Measurements from ENCODE around the gene SMC3. TPM values are rescaled to one million over a fixed set of nuclear protein-coding genes. Genes with fewer than 3 reads are reported as not detected.
A peak's percentile ranks its signal among the peaks of the same experiment; 100 is the strongest.

The SMC3 gene
- total RNA-seq, 1 donor from 2014 or later: 18.4 TPM

DNA sequence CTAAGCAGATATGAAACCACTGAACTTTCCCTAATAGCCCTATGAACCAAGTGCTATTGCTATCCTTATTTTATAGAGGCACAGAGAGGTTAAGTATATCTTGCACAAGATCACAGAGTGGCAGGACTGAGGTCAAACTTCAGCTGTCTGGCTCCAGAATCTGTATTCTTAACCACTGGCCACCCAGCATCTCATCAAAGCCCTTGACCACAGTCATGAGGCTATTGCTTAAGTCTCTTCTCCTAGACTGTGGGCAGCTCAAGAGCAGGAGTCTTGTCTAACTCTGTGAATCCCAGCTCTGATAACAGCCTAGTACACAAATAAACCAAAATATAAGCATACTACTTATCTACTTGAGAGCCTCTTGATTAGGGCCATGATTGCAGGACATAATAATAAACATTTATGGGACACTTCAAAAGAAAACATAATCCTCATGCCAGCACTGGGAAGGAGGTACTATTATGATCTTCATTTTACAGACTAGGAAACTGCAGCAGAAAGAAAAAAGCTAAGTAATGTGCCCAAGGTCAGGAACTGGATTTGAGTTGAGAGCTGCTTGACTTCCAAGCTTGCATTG is 22.4 kb upstream of the SMC3 start:
- DNase-seq (ENCODE audit: low read depth in 2 of 2): no peak

DNA sequence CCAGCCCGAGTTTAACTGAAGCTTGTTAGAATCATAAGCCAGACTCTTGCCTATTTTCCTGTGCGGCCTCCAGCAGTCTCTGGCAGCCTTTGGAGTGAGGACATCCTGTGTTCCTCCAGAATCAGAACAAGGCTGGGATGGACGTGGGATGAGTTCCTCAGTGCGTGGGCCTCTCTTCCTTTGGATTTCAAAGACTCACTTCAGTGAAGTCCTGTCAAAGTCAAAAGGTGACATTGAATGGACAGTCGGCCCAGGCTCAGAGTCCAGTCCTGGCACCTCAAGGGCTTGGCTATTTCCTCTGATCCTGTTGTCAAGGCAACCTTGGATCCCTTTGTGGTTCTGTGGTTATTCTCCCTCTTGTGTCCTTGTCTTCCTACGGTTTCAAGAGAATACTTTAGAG is 21.4 kb upstream of the SMC3 start:
- no peak for DNase-seq (ENCODE audit: low read depth in 2 of 2)

DNA sequence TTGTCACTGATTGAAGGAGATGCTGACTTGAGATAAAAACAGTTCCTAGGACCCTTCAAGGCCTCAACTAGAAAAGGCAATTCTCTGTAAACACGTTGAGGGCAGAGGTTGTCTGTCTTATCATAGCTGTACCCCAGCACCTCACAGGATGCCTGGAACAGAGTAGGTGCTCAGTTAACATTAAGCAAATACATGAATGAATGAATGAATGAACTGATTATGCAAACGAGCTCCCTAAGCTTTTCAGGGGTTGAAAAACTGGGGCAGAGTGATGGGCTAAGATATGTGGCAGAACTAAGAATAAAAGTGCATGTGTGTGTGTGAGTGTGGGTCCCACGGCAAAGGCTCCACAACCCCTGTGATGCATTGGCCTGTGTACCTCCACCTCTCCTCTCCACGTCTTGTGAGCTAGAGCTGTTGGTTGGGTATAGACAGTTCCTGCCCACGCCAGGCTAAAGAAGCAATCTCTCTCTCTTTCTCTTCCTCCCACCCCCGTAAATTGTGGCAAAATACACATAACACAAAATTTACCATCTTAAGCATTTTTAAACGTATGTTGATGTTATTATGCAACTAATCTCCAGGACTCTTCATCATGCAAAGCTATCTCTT is 20.9 kb upstream of the SMC3 start:
- DNase-seq (ENCODE audit: low read depth in 2 of 2): no peak

DNA sequence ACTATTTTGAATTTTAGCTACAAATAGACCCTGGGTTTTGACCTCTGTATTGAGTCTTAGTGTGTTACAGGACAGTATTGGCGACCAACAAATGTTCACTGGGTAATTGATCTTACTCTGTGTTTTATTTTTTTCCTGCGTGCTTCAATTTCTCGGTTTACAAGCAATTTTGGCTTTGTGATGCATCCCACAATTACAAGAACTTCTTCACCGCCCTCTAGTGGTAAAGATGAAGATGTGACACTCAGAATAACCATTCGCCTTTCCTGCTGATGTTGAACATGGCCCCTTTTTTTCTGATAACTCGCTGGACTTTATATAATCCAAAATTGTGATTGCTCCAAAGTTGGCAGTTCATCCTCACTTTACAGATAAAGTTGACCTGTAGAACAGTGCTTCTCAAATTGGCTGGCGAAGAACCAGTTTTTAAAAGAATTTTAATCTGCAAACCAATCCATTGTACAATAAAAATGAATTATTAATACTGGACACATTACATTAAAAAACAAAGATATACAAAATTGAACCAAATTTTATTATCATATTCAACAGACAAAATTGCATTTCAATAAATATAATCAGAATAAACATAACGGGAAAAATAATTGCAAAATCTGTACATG is 20.2 kb upstream of the SMC3 start:
- peak; percentile 50 to 72 for DNase-seq (ENCODE audit: low read depth in 2 of 2)

DNA sequence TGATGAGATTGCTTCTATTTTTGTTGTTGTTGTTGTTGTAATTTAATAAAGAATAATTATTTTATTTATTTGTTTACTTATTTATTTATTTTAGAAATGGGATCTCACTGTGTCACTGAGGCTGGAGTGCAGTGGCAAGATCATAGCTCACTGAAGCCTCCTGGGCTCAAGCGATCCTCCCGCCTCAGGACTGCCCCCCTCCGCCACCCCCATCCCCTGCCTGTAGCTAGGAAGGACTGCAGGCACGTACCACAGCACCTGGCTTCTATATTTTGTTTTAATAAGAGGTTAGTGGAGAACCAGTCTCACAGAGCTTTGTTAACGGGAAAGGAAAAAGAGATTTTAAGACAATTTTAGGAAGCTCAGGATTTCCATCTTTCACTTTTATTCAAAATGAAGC is 19.5 kb upstream of the SMC3 start:
- no peak for DNase-seq (ENCODE audit: low read depth in 2 of 2)

DNA sequence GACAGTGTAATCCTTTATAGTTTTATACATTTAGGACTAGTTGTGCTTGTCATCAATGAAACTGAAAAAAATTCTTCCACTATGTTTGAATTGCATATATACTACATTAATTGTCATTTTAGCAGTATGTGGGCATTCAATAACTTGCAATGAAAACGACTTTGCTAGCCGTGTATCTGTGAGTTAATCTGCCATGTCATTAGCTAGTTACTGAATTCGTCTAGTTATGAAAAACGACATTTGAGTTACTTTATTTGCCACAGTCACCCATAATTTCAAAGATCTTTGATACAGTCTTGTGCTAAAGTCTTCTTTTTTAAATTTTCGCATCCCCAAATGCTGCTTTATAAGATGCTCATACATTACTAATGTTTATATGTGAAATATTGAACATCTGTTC is 18.3 kb upstream of the SMC3 start:
- no peak for DNase-seq (ENCODE audit: low read depth in 2 of 2)

DNA sequence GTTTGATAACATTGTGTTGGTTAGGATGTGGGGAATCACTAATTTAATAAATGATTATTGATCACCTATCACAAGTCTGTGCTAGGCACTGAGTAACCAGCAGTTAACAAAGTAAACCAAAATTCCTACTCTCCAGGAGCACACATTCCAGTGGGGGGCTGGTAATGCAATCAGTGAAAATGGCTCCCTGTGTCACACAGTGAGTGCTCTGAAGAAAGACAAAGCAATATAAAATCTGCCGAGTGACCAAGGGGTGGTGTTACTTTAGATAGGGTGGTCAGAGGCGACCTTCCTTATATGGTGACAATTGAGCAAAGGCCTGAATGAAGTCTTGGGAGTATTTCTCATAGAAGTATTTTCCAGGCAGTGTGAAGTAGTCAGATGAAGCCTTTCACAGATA is 13.6 kb upstream of the SMC3 start:
- no peak for DNase-seq (ENCODE audit: low read depth in 2 of 2)

DNA sequence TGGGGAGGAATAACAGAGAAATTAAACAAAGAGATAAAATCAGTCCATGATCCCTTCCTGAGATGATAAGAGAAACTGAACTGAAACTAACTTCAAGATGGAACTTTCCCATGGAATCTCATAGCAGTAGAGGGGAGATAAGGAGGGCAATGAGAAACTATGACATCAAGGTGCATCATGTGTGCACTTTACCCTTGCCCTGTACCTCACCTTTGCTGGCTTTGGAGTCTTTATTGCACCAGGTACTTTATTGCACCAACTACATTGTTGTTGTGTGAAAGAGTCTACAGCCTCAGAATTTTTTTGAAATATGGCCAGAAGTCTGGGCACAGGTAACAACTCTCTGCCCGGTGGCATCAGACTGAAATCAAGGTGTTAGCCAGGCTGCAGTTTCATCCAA is 11.2 kb upstream of the SMC3 start:
- DNase-seq (ENCODE audit: low read depth in 2 of 2): no peak

DNA sequence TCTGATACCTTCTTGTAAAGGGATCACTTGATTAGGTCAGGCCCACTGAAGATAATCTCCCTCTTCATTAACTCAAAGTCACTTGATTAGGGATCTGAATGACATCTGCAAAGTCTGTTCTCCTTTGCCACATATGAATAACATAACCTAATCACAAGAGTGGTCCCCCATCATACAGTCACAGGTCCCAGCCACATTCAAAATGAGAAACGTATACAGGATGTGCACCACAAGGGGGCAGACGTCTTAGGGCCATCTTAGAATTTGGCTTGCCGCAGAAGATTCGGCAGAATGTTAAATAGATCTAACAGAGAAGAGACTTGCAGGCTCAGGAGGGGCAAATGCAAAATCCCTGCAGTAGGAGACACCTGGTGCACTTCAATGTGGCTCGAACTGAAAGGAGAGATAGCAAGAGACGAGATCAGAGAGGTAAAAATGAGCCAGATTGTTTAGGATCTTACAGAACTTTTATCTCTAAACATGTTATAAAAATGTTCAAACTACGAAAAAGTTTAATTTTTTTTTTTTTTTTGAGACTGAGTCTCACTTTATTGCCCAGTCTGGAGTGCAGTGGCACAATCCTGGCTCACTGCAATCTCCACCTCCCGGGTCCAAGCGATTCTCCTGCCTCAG is 10.4 kb upstream of the SMC3 start:
- peak in 1 of 2 donors; percentile 31 for DNase-seq (ENCODE audit: low read depth in 2 of 2)

DNA sequence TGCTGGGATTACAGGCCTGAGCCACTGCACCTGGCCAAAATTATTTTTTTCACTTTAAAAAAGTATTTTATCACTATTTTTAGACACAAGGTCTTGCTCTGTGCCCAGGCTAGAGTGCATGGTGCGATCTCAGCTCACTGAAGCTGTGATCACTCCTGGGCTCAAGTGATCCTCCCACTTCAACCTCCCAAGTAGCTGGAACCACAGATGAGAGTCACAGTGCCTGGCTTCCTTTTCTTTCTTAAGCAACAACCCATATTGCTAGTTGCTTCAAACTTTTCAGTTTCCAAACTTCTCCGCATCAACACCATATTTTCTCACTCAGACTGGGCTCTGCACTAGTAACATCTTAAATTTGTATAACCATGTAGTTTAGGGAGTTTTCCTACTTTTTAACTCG is 9.5 kb upstream of the SMC3 start:
- no peak for DNase-seq (ENCODE audit: low read depth in 2 of 2)

DNA sequence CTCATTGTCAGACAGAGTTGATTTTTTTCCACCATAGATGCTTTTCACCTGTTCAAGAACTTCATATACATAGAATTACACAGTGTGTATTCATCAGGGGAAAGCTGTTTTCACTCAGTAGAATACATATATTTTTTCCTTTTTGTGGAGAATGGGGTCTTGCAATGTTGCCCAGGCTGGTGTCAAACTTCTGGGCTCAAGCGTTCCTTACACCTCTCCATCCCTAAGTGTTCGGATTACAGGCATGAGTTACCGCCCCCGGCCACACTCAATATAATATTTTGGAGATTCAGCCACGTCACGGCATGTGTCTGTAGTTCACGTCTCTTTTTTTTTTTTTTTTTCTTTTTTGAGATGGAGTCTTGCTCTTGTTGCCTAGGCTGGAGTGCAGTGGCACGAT is 7.5 kb upstream of the SMC3 start:
- no peak for DNase-seq (ENCODE audit: low read depth in 2 of 2)

DNA sequence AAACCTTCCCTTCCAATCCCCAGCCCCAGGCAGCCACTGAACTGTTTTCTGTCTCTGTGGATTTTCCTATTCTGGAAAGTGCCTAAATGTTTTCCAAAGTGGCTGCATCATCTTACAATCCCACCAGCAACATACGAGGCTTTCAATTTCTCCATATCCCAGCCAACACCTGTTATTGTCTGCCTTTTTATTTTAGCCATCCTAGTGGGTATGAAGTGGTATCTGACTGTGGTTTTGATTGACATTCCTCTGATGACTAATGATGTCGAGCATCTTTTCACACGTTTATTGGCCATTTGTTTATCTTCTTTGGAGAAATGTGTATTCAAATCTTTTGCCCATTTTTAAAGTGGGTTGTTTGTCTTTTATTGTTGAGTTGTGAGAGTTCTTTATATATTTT is 6.2 kb upstream of the SMC3 start:
- no peak for DNase-seq (ENCODE audit: low read depth in 2 of 2)

DNA sequence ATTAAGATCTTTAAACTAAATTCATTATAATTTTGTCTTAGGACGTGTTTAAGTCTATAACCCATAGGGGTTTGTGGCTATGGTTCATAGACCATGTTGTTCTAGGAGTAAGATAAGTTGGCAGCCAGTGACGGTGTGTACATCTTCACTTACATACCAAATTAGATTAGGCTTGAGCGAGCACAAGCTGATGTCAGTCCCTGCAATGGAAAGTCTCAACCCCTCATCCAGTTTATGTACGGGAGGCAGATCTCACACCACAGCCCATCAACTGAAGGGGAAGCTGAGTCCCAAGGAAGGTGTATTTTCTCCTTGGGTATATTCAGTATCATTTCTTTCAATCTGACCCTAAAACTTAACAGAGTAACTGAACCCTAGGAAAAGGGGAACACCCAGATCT is 5.1 kb upstream of the SMC3 start:
- DNase-seq (ENCODE audit: low read depth in 2 of 2): no peak

DNA sequence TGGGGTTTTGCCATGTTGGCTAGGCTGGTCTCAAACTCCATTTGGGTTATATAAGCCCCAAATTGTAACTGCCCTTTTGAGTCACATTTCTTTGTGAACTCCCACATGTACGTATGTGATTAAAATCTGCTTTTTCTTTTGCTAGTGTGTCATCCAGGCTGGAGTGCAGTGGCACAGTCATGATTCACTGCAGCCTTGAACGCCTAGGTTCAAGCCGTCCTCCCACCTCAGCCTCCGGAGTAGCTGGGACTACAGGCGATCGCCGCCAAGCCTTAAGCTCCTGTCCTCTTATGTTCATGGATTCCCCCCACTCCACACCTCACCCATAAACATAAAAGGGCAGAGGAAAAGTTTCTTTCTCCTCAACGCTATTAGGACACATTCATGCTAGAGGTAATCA is 4.4 kb upstream of the SMC3 start:
- DNase-seq (ENCODE audit: low read depth in 2 of 2): no peak

DNA sequence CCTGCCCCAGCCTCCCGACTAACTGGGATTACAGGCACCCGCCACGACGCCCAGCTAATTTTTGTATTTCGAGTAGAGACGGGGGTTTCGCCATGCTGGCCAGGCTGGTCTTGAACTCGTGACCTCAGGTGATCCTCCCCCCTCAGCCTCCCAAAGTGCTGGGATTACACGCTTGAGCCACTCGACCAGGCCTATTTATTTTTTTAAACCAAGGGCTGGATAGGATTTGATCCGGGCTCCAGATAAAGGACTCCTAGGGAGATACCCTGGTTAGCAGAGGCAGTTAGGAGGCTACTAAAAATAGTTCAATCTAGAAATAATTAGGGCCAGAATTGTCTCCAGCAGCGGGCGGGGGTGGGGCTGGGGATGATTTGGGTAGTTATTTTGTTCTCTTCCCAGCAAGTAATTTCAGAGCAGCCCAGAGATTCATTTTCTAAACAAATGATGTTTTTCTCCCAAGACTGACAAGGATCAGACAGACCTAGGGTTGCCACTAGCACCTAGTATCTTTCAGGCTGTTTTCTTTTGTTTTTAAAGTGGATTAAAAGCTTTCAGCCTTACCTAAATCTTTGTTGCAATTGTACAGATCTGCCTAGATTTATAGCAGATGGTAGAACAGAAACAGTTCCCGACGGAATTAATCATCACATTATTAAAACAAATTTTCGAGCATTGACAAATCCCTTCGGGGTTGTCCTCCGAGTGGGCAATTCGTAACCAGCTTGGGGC is 859 bp upstream of the SMC3 start:
- no peak for DNase-seq (ENCODE audit: low read depth in 2 of 2)

DNA sequence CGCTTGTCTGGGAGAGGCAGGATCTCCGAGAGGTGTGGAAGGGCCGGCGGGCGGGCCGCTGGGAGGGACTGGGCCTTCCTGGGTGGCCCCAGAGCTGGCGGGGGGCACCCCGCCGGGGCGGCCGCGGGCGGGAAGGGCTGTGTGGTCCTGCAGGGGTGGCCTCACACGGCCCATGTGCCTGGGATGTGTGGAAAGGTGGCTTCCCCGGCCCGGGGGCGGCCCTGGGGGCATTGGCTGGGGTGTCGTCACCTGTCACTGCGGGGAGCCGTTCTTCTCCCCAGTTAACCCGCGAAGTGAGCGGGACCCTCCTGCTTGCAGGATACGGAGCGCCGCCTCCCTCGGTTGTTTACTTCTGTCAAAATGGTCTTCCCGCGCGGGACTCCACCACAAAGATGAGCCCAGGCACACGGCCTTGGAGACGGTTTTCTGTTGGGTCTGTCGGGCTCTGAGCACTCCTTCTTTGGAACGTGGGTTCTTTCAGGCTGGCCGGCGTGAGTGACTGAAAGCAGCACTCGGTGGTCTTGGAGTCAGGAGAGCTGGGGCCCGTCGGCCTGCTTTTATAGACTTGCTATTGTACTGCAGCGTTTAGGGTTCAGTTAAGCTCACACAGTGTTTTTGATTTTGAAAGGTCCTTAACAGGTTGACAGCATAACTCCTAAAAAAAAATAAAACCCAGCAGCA is 700 bp downstream of the SMC3 start:
- peak in 1 of 2 donors; percentile 36 for DNase-seq (ENCODE audit: low read depth in 2 of 2)

DNA sequence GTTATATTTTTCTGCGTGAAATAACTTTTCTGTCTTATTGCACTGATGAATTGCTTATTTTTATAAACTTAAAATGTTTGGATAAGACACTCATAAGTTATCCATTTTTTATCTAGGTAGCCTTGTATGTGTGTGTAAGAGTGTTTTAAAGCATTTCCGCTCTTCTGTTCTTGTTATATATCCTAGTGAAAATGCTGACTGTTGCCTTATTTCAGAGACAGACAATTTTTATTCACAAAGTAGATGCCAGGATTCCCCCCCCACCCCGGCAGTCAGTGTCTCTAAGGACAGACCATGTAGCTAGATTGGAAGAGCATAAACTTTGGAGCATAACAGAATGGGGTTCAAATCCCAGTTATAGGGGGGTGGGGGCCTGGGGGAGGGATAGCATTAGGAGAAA is 1.6 kb downstream of the SMC3 start:
- DNase-seq (ENCODE audit: low read depth in 2 of 2): no peak

DNA sequence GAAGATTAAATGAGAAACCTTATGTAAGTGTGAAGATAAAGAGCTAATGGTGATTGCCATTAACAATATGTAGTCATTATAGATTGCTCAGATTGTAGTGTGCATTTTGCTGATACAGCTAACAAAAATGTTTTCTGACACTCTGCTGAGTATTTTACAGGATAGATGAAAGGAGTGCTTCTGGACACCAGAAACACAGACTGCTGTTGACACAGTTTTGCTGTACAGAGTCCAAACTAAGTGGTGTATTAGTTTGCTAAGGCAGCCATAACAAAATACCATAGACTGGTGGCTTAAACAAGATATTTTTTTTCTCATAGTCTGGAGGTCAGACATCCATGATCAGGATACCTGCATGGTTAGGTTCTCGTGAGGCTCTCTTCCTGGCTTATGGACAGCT is 2.2 kb downstream of the SMC3 start:
- DNase-seq (ENCODE audit: low read depth in 2 of 2): no peak

DNA sequence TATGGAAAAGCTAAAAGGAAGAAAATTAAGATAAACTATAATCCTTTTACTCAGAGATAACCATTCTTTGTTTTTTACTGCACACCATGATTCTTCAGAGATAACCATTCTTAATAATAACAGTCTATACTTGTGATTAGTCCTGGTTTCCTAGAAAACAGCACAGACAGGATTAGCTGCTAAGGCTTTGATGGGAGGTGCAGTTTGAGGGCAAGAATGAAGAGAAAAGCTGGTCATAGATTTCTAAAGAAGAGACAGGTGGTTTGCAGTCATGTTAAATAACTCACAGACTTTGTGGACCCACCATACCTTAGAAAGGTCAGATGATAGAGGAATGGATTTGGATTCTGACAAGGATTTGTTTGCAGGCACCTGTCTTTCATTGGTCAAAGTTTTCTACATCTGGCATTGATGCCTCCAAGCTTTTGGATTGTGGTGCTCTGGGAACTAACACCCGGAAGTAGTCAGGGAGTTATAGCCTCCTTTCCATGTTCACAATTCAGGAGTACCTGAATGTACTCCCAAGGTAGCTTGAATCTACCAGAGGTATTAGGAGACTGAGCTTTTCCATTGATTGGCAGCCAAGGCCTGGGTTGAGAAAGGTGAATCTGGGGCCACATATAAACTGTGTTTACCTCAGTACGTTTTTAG is 3.7 kb downstream of the SMC3 start:
- DNase-seq (ENCODE audit: low read depth in 2 of 2): no peak

DNA sequence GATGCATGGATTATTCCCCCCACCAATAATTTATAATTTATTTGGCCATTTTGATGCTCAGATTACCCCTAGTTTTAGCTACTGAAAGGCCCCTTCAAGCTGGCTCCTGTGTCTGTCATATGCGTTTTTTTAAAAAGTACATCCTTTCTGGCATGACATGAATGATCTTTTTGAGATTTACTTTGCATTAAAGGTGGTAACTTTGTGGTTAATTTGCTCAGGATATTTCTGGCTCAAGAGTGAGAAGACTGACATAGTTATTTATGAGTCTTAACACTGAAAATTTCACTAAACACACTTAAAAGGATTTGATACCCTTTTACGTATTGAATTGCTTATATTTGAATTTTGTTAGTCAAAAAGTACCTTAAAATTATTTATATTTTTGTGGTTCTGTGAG is 5.4 kb downstream of the SMC3 start:
- DNase-seq (ENCODE audit: low read depth in 2 of 2): no peak

DNA sequence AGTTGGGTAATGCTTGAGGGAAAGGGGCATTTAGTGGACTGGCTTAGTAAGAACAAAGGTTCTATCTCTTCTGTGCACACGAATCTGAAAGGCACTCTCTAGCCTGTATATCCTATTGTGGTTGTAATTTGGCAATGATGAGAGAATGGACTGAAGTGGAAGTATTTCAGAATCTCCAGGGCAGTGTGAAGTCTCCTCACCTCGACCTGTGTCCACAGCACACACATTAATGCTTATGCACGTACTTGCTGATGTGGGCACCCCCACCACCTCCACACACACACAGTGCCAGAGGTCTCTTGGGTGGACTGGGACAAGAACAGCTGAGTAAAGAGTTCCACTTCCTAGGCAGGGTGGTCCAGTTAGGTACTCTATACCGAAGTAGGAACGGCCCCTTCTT is 6.9 kb downstream of the SMC3 start:
- no peak for DNase-seq (ENCODE audit: low read depth in 2 of 2)
